ENCODE results near the gene SPON1. TPM values are rescaled to one million over a fixed set of nuclear protein-coding genes. Genes with fewer than 3 reads are reported as not detected.

Gene SPON1
- total and polyA plus RNA-seq, 9 donors: 11.9 to 112 (median 56.4) TPM

DNA sequence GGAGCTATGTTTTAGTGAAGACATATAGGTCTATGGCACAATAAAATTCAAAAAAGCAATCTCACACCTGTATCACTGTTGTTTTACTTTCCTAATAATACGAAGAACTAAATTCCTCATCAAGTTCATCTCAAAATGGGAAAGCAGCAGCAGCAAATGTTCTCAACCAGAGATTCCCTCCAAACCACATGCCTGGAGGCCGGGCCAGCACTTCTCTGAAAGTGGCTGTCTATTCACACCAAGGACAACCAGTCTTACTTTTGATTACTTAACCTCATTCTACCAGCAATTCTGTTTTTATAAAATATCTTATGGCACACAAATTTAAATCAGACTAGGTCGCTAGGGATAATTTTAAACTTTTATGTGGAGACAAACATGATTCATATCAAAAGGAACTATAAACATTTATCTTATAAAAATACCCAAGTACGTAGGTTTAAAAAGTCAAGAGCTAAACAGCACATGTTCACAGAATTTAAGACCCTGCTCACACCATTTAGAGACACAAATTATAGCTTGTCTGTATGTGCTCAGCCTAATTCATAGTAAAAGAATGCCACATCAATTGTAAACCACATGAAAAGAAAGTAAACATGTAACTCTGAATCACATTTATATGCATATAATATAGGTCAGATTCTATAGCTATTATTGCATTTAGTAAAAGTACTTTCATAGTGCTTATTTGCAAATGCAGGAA is 350.4 kb downstream of the SPON1 start:
- Histone ChIP-seq H3K27me3 (no peaks in the 10 kb centered on the region), H3K4me1 (ENCODE audit: insufficient read depth) (peaks cover 2% of the 10 kb centered on the region), H3K27ac (no peak overlapping the region), H3K36me3 (no peaks in the 10 kb centered on the region), H3K9me3 (no peaks in the 10 kb centered on the region), H3K4me3 (no peak overlapping the region)
- WGBS, 3 donors: 47 to 70% (median 52%) methylated on average over 4 of the region's 4 CpGs
- no peak for TF ChIP-seq EP300 (IDR thresholded peaks at IDR 0.05)
- TF ChIP-seq POLR2A (IDR thresholded peaks at IDR 0.05): no peak
- TF ChIP-seq, protein P1, sequence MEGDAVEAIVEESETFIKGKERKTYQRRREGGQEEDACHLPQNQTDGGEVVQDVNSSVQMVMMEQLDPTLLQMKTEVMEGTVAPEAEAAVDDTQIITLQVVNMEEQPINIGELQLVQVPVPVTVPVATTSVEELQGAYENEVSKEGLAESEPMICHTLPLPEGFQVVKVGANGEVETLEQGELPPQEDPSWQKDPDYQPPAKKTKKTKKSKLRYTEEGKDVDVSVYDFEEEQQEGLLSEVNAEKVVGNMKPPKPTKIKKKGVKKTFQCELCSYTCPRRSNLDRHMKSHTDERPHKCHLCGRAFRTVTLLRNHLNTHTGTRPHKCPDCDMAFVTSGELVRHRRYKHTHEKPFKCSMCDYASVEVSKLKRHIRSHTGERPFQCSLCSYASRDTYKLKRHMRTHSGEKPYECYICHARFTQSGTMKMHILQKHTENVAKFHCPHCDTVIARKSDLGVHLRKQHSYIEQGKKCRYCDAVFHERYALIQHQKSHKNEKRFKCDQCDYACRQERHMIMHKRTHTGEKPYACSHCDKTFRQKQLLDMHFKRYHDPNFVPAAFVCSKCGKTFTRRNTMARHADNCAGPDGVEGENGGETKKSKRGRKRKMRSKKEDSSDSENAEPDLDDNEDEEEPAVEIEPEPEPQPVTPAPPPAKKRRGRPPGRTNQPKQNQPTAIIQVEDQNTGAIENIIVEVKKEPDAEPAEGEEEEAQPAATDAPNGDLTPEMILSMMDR (IDR thresholded peaks at IDR 0.05): no peak
- DNase-seq: no peak
- intact Hi-C loops (cut with DNase I): no loop called here

DNA sequence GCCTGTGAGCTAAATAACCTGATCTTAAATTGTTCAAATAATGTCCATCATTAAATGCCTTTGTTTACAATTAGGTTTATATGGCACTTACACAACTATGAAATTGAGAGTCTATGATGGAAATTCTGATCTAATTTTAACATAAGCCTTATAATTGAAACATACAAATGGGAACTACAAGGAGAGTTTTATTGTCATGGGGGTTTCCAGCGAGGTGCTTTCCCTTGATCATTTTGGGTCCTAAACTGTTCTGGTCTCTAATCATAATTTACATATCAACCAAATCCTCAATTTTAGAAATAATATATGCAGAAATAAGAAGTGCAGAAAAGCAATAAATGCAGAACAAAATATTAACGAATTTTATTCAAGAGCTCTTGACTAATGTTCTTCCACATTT is 351.6 kb downstream of the SPON1 start:
- TF ChIP-seq, protein P1 (IDR thresholded peaks at IDR 0.05): no peak
- TF ChIP-seq EP300 (IDR thresholded peaks at IDR 0.05) (no peak), POLR2A (IDR thresholded peaks at IDR 0.05) (no peak)
- Histone ChIP-seq H3K4me3 (no peak overlapping the region), H3K36me3 (no peaks in the 10 kb centered on the region), H3K27me3 (no peaks in the 10 kb centered on the region), H3K27ac (no peak overlapping the region), H3K4me1 (ENCODE audit: insufficient read depth) (peaks cover 4% of the 10 kb centered on the region), H3K9me3 (no peaks in the 10 kb centered on the region)
- no peak for DNase-seq
- intact Hi-C loops (cut with DNase I): no loop called here
- WGBS, 3 donors: 86 to 93% (median 92%) methylated on average over 2 of the region's 2 CpGs

DNA sequence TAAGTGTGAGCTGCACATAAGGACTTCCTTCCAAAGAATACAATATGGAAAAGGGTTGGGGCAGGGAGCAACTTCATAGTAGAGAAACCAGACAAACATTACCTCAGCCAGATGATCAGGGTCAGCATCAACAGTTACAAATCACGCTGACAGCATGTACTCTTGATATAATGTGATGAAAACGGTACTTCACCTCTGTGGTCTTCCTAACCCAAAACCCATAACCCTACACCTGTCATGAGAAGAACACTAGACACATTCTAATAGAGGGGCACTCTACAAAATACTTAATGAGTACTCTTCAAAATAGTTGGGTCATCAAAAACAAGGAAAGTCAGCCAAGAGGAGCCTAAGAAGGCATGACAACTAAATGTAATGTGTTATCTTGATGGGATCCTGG is 352.6 kb downstream of the SPON1 start:
- H3K36me3 ChIP-seq: no peaks in the 10 kb centered on the region
- intact Hi-C loops (cut with DNase I): no loop called here
- H3K4me1 ChIP-seq (ENCODE audit: insufficient read depth): peaks cover 4% of the 10 kb centered on the region
- 87 to 91% (median 89%) methylated on average over 2 of the region's 2 CpGs for WGBS, 3 donors
- TF ChIP-seq POLR2A (IDR thresholded peaks at IDR 0.05) (no peak), EP300 (IDR thresholded peaks at IDR 0.05) (no peak)
- TF ChIP-seq, protein P1 (IDR thresholded peaks at IDR 0.05): no peak
- no peaks in the 10 kb centered on the region for H3K27me3 ChIP-seq
- no peak for DNase-seq
- no peak overlapping the region for H3K27ac ChIP-seq
- H3K9me3 ChIP-seq: no peaks in the 10 kb centered on the region
- H3K4me3 ChIP-seq: no peak overlapping the region

Small RNA genes within 50 kb of the gene (small RNA-seq; reads per million reads assigned to genes)
- not detected for gene RNA5SP332

All from ovary (tissue), 9 donors.